Fibroblast of the aortic adventitia (primary cell): Measurements from ENCODE around the gene XKR7. TPM values are rescaled to one million over a fixed set of nuclear protein-coding genes. Genes with fewer than 3 reads are reported as not detected.

Source experiments
- DNase-seq: peaks from one replicate; pipeline ENCODE4 v3.0.0-alpha.2; 2010; ENCODE audit warnings: low read depth
- H3K4me3 ChIP-seq: 2 replicates; pipeline ENCODE4 v1.5.1; 2011; ENCODE audit warnings: low read depth, mild to moderate bottlenecking, control low read depth, low read length, moderate library complexity
- CTCF ChIP-seq: IDR thresholded peaks from 2 replicates; pipeline ENCODE4 v1.5.1; 2011; ENCODE audit warnings: mild to moderate bottlenecking, low read length, control low read depth, inconsistent platforms; ENCODE audit not compliant: insufficient read depth
- total RNA-seq: library from RNA; depleted of rRNA; stranded (reverse); fragments of >200 nt; gene quantifications from 2 replicates; pipeline ENCODE4 v1.2.3, GENCODE V29; 2012; ENCODE audit warnings: low replicate concordance

XKR7 gene
- total RNA-seq, 1 donor = not detected

- no peak overlapping the region for H3K4me3 ChIP-seq
- TF ChIP-seq CTCF = no peak
- no peak for DNase-seq
Observed at GRCh38 chr20:31979713-31980426, 11.9 kb downstream of the XKR7 start.

DNA sequence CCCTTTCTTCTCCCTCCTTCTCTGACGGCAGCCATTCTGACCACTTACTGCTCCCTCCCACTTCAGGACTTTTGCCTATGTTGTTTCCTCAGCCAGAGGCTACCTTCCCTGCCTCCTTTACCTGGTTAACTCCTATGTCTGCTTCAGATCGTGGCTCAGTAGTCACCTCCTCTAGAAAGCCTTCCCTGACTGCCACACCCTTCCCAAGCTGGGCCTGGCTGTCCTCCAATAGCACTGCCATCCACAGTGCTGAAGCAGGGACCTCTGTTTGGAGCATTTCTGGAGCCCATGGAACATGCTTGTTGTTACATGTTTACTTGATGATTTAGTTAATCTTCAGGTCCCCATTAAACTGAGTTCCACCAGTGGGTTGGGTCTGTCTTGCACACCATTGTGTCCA, 13.8 kb downstream of the XKR7 start:
- no peak overlapping the region for H3K4me3 ChIP-seq
- TF ChIP-seq CTCF = no peak
- no peak for DNase-seq

- DNase-seq = no peak
- no peak for TF ChIP-seq CTCF
- no peak overlapping the region for H3K4me3 ChIP-seq
Observed at GRCh38 chr20:31984981-31985471, 17.1 kb downstream of the XKR7 start.

DNA sequence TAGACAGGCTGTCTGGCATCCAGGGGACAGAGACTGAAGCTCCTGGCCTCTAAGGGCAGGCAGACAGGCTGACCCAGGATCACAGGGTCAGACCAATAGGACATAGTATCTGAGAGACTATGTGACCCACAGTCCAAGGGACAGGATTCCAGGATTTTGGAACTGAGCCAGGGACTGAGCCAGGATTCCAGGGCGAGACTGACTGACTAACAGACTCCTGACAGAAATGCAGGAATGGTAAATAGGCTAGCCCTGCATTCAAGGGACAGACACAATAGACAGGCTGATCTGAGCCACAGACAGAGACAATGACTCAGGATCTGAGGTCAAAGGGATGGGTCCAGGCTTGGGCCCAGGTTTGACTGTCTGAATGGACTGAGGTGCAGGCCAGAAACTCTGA, 19.8 kb downstream of the XKR7 start:
- TF ChIP-seq CTCF = no peak
- H3K4me3 ChIP-seq = no peak overlapping the region
- no peak for DNase-seq

- H3K4me3 ChIP-seq = no peak overlapping the region
- no peak for DNase-seq
- no peak for TF ChIP-seq CTCF
Observed at GRCh38 chr20:31988430-31989015, 20.6 kb downstream of the XKR7 start.

DNA sequence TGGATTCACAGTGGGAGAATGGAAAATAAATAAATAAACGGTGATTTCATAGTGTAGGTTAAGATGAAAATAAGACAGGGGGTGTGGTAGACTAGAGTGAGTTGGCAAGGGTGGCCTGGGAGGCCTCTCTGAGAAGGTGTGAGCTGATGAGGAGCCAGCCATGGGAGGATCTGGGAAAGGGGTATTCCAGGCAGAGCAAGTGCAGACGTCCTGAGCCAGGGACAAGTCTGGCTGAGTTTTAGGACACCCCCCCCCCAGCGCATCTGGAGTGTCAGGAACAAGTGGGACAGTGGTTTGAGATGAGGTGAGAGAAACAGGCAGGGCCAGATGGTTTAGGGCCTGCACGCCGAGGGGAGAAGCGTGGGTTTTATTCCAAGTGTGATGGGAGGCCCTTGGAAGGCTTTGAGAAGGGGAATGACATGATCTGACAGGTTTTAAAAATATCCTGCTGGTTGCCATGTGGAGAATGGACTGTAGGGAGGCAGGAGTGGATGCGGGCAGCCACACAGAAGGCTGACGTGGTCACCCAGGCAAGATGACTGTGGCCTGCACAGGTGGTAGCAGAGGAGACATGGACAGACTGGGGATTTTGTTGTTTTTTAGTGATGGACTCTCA, 21.2 kb downstream of the XKR7 start:
- TF ChIP-seq CTCF = no peak
- DNase-seq = no peak
- no peak overlapping the region for H3K4me3 ChIP-seq
